GM12878 (cell line): ENCODE measurements around the gene POLN.

Experiments
- EP300 ChIP-seq, 2 experiments: fragments of 150-350 bp in 1 of 2; IDR thresholded peaks; 2 replicates each; pipeline ENCODE4 v1.6.1; 2011 to 2012; ENCODE audit warnings: low read depth in 2 of 2, low read length in 2 of 2, borderline replicate concordance in 1 of 2, improper control_type of control experiment in 1 of 2, inconsistent platforms in 1 of 2; ENCODE audit not compliant: control insufficient read depth in 1 of 2
- EZH2 ChIP-seq: IDR thresholded peaks from 2 replicates; pipeline ENCODE4 v1.6.1; 2012; ENCODE audit warnings: low read depth, mild to moderate bottlenecking, control low read depth, inconsistent platforms, low read length, borderline replicate concordance; ENCODE audit not compliant: control insufficient read depth
- HDGF ChIP-seq: fragments of 450-650 bp; IDR thresholded peaks from 2 replicates; pipeline ENCODE4 v1.6.1; 2016; ENCODE audit warnings: antibody characterized with exemption
- MTA3 ChIP-seq: IDR thresholded peaks from 2 replicates; pipeline ENCODE4 v1.6.1; 2012; ENCODE audit warnings: low read length, inconsistent platforms, borderline replicate concordance
- NFYA ChIP-seq: IDR thresholded peaks from 2 replicates; pipeline ENCODE4 v1.6.1; 2011; ENCODE audit warnings: low read depth, mild to moderate bottlenecking, low read length, improper control_type of control experiment, borderline replicate concordance
- RAD21 ChIP-seq: IDR thresholded peaks from 2 replicates; pipeline ENCODE4 v1.6.1; 2011; ENCODE audit warnings: mild to moderate bottlenecking, low read depth, low read length, moderate library complexity; ENCODE audit not compliant: insufficient read depth
- RBBP5 ChIP-seq: fragments of 200-600 bp; sonication (generic); conservative IDR thresholded peaks from 2 replicates; pipeline ENCODE4 v1.6.1; 2016
- SUPT20H ChIP-seq: IDR thresholded peaks from 2 replicates; pipeline ENCODE4 v1.6.1; 2011; ENCODE audit warnings: low read depth, mild to moderate bottlenecking, low read length, moderate library complexity, borderline replicate concordance; ENCODE audit not compliant: control insufficient read depth
- ZNF274 ChIP-seq: IDR thresholded peaks from one replicate; pipeline ENCODE4 v1.8.0; 2011; ENCODE audit not compliant: insufficient read length, insufficient read depth
- TF ChIP-seq, protein P1 (sequence below), 3 experiments: IDR thresholded peaks in 2 of 3; conservative IDR thresholded peaks in 1 of 3; 2 replicates each; pipeline ENCODE4 v1.5.1; 2011; ENCODE audit warnings: low read depth in 3 of 3, low read length in 3 of 3, mild to moderate bottlenecking in 3 of 3, control low read depth in 2 of 3, moderate library complexity in 2 of 3, inconsistent platforms in 1 of 3, mixed read lengths in 1 of 3; ENCODE audit not compliant: control insufficient read depth in 2 of 3, insufficient read depth in 1 of 3; ENCODE audit errors: extremely low read depth in 1 of 3
- TF ChIP-seq, protein P2 (sequence below): fragments of 450-650 bp; formaldehyde crosslinking; IDR thresholded peaks from 2 replicates; pipeline ENCODE4 v1.4.0; 2020; ENCODE audit warnings: mild to moderate bottlenecking, moderate library complexity
- TF ChIP-seq, protein P3 (sequence below): IDR thresholded peaks from 2 replicates; pipeline ENCODE4 v1.6.1; 2011; ENCODE audit warnings: low read depth, low read length, improper control_type of control experiment, borderline replicate concordance

DNA sequence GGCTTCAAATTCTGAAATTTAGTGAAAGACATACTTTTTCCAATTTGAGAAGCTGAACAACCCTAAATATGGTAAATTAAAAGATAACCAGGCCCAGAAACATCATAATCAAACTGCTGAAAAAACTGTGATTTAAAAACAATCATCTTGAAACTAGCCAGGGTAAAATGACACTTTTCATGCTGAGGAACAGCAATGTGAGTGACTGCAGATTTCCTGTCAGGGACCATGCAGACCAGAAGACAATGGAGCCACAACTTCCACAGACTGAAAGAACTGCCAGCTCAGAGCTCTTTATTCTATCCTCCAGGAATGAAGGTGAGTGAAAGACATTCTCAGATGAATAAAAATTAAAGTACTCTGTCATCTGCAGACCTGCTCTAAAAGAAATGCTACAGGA lies 109.5 kb downstream of the POLN start:
- TF ChIP-seq, protein P1, sequence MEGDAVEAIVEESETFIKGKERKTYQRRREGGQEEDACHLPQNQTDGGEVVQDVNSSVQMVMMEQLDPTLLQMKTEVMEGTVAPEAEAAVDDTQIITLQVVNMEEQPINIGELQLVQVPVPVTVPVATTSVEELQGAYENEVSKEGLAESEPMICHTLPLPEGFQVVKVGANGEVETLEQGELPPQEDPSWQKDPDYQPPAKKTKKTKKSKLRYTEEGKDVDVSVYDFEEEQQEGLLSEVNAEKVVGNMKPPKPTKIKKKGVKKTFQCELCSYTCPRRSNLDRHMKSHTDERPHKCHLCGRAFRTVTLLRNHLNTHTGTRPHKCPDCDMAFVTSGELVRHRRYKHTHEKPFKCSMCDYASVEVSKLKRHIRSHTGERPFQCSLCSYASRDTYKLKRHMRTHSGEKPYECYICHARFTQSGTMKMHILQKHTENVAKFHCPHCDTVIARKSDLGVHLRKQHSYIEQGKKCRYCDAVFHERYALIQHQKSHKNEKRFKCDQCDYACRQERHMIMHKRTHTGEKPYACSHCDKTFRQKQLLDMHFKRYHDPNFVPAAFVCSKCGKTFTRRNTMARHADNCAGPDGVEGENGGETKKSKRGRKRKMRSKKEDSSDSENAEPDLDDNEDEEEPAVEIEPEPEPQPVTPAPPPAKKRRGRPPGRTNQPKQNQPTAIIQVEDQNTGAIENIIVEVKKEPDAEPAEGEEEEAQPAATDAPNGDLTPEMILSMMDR (IDR thresholded peaks at IDR 0.05 in 2 of 3, conservative IDR thresholded peaks at IDR 0.05 in 1 of 3; ENCODE audit: control insufficient read depth in 2 of 3, extremely low read depth in 1 of 3, insufficient read depth in 1 of 3, low read depth in 3 of 3, low read length in 3 of 3), result no peak
- TF ChIP-seq SUPT20H (no peak), EP300 (IDR thresholded peaks at IDR 0.05; ENCODE audit: borderline replicate concordance in 1 of 2, control insufficient read depth in 1 of 2, low read depth in 2 of 2, low read length in 2 of 2) (no peak), NFYA (no peak), RBBP5 (no peak), EZH2 (no peak), RAD21 (no peak), ZNF274 (no peak), HDGF (no peak), MTA3 (no peak)
- TF ChIP-seq, protein P2, sequence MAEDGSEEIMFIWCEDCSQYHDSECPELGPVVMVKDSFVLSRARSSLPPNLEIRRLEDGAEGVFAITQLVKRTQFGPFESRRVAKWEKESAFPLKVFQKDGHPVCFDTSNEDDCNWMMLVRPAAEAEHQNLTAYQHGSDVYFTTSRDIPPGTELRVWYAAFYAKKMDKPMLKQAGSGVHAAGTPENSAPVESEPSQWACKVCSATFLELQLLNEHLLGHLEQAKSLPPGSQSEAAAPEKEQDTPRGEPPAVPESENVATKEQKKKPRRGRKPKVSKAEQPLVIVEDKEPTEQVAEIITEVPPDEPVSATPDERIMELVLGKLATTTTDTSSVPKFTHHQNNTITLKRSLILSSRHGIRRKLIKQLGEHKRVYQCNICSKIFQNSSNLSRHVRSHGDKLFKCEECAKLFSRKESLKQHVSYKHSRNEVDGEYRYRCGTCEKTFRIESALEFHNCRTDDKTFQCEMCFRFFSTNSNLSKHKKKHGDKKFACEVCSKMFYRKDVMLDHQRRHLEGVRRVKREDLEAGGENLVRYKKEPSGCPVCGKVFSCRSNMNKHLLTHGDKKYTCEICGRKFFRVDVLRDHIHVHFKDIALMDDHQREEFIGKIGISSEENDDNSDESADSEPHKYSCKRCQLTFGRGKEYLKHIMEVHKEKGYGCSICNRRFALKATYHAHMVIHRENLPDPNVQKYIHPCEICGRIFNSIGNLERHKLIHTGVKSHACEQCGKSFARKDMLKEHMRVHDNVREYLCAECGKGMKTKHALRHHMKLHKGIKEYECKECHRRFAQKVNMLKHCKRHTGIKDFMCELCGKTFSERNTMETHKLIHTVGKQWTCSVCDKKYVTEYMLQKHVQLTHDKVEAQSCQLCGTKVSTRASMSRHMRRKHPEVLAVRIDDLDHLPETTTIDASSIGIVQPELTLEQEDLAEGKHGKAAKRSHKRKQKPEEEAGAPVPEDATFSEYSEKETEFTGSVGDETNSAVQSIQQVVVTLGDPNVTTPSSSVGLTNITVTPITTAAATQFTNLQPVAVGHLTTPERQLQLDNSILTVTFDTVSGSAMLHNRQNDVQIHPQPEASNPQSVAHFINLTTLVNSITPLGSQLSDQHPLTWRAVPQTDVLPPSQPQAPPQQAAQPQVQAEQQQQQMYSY (CRISPR knock-in tag), result no peak
- TF ChIP-seq, protein P3, sequence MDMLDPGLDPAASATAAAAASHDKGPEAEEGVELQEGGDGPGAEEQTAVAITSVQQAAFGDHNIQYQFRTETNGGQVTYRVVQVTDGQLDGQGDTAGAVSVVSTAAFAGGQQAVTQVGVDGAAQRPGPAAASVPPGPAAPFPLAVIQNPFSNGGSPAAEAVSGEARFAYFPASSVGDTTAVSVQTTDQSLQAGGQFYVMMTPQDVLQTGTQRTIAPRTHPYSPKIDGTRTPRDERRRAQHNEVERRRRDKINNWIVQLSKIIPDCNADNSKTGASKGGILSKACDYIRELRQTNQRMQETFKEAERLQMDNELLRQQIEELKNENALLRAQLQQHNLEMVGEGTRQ, result no peak
